ENCODE data around the gene DCAF17.
A peak's percentile ranks its signal among the peaks of the same experiment; 100 is the strongest.

DCAF17 gene

DNA sequence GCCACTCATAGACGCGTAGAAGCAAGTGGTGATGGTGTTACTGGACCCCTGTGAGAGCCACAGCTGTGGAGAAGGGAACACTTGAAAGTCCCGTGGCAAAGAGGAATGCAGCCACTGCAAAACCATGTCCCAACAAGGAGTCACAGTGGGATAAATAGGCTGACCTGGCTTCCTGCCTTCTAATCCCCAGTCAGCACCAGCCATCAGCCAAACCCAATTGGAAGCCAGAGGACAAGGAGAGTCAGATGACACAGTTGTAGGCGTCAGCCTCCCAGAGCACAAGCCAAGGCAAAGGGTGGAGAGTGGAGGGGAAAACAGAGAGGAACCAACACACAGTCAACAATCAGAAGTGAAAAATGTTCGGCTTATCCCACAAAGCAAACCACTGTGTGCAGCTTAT, 82.8 kb downstream of the DCAF17 start:
- no peaks in the 10 kb centered on the region for H3K27me3 ChIP-seq (ENCODE audit: control insufficient read depth in 3 of 3, insufficient read depth in 3 of 3, low read depth in 1 of 3, low read length in 3 of 3)
- peaks cover 3 to 8% of the 10 kb centered on the region in 2 donors for H3K9me3 ChIP-seq (replicated peaks in 1 of 2; ENCODE audit: control insufficient read depth in 2 of 2, insufficient read depth in 1 of 2, low read depth in 1 of 2, low read length in 2 of 2)
- H3K14ac ChIP-seq (ENCODE audit: low read length) = no peak overlapping the region
- H2BK15ac ChIP-seq (ENCODE audit: low read length) = no peak overlapping the region
- H3K23ac ChIP-seq (ENCODE audit: low read depth, low read length, poor library complexity) = no peak overlapping the region
- H3K4me2 ChIP-seq (ENCODE audit: insufficient read depth, low read length, poor library complexity, severe bottlenecking) = no peak overlapping the region
- no peak overlapping the region for H3K9ac ChIP-seq (ENCODE audit: low read depth, low read length, poor library complexity)
- H2BK5ac ChIP-seq (ENCODE audit: low read length) = no peak overlapping the region
- H4K91ac ChIP-seq (ENCODE audit: low read depth, low read length, poor library complexity) = no peak overlapping the region
- H2AFZ ChIP-seq (ENCODE audit: low read length) = no peak overlapping the region
- no peaks in the 10 kb centered on the region for H3K79me1 ChIP-seq (ENCODE audit: low read depth, low read length)
- no peak overlapping the region for H3K27ac ChIP-seq (replicated peaks; ENCODE audit: low read length)
- H3K4ac ChIP-seq (ENCODE audit: low read length) = no peak overlapping the region
- no peaks in the 10 kb centered on the region for H3K36me3 ChIP-seq (replicated peaks in 1 of 2; ENCODE audit: control insufficient read depth in 2 of 2, insufficient read depth in 2 of 2, low read length in 2 of 2)
- no peak overlapping the region for H2AK5ac ChIP-seq (ENCODE audit: low read depth, low read length)
- DNase-seq (ENCODE audit: low spot score) = no peak
- peaks cover 13 to 14% of the 10 kb centered on the region in 2 donors for H3K4me1 ChIP-seq (ENCODE audit: control insufficient read depth in 2 of 2, insufficient read depth in 1 of 2, low read depth in 1 of 2, low read length in 2 of 2)
- no CpG with 5 or more reads among the region's 5 CpGs for WGBS, 2 donors (ENCODE audit: extremely low coverage in 2 of 2, insufficient read length in 2 of 2, insufficient replicate concordance in 1 of 2)
- no peak overlapping the region for H3K18ac ChIP-seq (ENCODE audit: low read length)
- no peak overlapping the region for H4K8ac ChIP-seq (ENCODE audit: low read depth, low read length)
- H2BK12ac ChIP-seq (ENCODE audit: low read length) = no peak overlapping the region
- no peak overlapping the region for H3K4me3 ChIP-seq (ENCODE audit: low read length in 2 of 2)
- no peak overlapping the region for H2BK120ac ChIP-seq (ENCODE audit: low read depth, low read length)

DNA sequence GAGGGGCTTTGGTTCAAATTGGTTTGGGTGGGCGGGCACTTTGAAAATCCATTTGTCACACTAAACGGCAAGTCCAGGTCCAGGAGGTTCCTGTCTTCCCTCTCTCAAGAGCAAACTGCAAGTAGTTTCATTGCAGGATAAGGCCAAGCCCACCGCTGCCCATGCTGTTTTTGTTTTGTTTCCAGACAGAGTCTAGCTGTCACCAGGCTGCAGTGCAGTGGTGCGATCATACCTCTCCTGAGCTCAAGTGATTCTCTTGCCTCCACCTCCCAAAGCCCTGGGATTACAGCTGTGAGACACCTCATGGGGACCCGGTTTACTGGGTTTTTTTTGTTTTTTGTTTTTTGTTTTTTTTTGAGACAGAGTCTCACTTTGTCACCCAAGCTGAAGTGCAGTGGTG, 86.4 kb downstream of the DCAF17 start:
- H3K79me1 ChIP-seq (ENCODE audit: low read depth, low read length) = no peaks in the 10 kb centered on the region
- H2BK15ac ChIP-seq (ENCODE audit: low read length) = no peak overlapping the region
- no peak overlapping the region for H2AK5ac ChIP-seq (ENCODE audit: low read depth, low read length)
- no peak overlapping the region for H3K27ac ChIP-seq (replicated peaks; ENCODE audit: low read length)
- no peak overlapping the region for H4K8ac ChIP-seq (ENCODE audit: low read depth, low read length)
- H2AFZ ChIP-seq (ENCODE audit: low read length) = peak overlapping the region; percentile 13
- H3K14ac ChIP-seq (ENCODE audit: low read length) = no peak overlapping the region
- peaks cover 11 to 21% of the 10 kb centered on the region in 2 donors for H3K4me1 ChIP-seq (ENCODE audit: control insufficient read depth in 2 of 2, insufficient read depth in 1 of 2, low read depth in 1 of 2, low read length in 2 of 2)
- no peak overlapping the region for H3K4me3 ChIP-seq (ENCODE audit: low read length in 2 of 2)
- H2BK5ac ChIP-seq (ENCODE audit: low read length) = no peak overlapping the region
- peaks cover 0 to 2% of the 10 kb centered on the region in 2 donors for H3K36me3 ChIP-seq (replicated peaks in 1 of 2; ENCODE audit: control insufficient read depth in 2 of 2, insufficient read depth in 2 of 2, low read length in 2 of 2)
- H3K4me2 ChIP-seq (ENCODE audit: insufficient read depth, low read length, poor library complexity, severe bottlenecking) = no peak overlapping the region
- no peaks in the 10 kb centered on the region for H3K27me3 ChIP-seq (ENCODE audit: control insufficient read depth in 3 of 3, insufficient read depth in 3 of 3, low read depth in 1 of 3, low read length in 3 of 3)
- H2BK12ac ChIP-seq (ENCODE audit: low read length) = no peak overlapping the region
- no peak overlapping the region for H3K18ac ChIP-seq (ENCODE audit: low read length)
- WGBS, 2 donors (ENCODE audit: extremely low coverage in 2 of 2, insufficient read length in 2 of 2, insufficient replicate concordance in 1 of 2) = no CpG with 5 or more reads among the region's 5 CpGs
- no peak overlapping the region for H3K23ac ChIP-seq (ENCODE audit: low read depth, low read length, poor library complexity)
- peaks cover 3 to 8% of the 10 kb centered on the region in 2 donors for H3K9me3 ChIP-seq (replicated peaks in 1 of 2; ENCODE audit: control insufficient read depth in 2 of 2, insufficient read depth in 1 of 2, low read depth in 1 of 2, low read length in 2 of 2)
- no peak overlapping the region for H4K91ac ChIP-seq (ENCODE audit: low read depth, low read length, poor library complexity)
- DNase-seq (ENCODE audit: low spot score) = no peak
- no peak overlapping the region for H3K4ac ChIP-seq (ENCODE audit: low read length)
- no peak overlapping the region for H3K9ac ChIP-seq (ENCODE audit: low read depth, low read length, poor library complexity)
- no peak overlapping the region for H2BK120ac ChIP-seq (ENCODE audit: low read depth, low read length)

DNA sequence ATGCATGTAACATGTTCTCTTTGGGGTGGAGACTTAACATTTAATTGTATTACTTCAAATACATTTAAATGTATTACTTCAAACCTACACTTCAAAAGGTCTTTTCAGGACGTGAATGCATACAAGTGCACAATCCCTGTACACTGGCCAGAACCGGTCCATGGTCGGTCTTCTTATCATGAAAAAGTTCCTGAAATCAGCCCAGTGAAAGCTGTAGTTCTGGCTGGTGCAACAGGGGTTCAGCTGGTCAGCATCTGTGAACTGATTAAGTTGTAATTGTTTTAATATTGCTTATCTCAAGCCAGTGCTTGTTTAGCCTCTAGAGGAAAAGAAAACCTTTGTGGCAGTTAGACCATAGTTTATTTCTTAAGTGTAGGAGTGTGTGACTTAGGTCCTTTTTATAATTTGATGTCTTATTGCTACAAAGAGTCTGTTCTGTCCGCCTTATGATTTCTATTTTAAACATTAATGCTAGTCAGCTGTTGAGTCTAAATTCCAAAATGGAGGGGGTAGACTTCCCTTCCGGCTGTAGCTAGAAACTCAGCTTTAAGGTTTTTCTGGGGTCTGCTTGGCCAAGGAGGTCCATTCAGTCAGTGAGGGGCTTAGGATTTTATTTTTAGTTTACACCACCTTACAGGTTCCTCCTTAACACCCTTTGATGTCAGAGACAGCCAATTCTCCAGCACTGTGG, 87.5 kb downstream of the DCAF17 start:
- H3K27ac ChIP-seq (replicated peaks; ENCODE audit: low read length) = no peak overlapping the region

DNA sequence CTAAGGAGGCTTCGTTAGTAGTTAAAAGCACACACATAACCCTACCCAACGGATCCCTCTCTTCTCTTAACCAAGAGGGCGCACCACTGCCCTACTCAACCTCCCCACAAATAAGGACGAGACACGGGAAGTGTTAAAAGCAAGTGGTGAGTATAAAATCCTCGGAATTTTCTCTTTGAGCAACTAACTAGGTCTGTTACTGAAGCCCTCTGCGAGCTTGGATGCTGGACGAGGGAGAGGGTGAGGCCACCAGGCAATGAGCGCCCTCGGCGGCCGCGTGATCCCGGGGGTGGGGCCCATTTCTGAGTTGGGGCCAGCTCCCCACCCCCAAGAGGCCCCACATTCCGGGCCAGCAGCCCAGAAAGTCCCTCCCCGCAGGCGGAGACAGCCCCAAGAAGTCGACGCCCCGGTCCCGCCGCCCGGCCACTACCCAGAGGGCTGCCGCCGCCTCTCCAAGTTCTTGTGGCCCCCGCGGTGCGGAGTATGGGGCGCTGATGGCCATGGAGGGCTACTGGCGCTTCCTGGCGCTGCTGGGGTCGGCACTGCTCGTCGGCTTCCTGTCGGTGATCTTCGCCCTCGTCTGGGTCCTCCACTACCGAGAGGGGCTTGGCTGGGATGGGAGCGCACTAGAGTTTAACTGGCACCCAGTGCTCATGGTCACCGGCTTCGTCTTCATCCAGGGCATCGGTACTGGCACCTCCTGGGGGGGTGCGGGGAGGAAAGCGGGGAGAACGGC, 88.2 kb downstream of the DCAF17 start, which contains the start of gene CYBRD1:
Gene CYBRD1 (plus strand): TSS at position 423 of the 736 bp plus-strand sequence. CDS start 72 bp downstream, at position 495.
- no CpG with 5 or more reads among the region's 45 CpGs for whole genome bisulfite sequencing, 2 donors (ENCODE audit: extremely low coverage in 2 of 2, insufficient read length in 2 of 2, insufficient replicate concordance in 1 of 2)
- H3K18ac ChIP-seq (ENCODE audit: low read length) = peak within 1 kb of the TSS; percentile 98
- peaks cover 0 to 2% of the 10 kb centered on the region in 2 donors for H3K36me3 ChIP-seq (replicated peaks in 1 of 2; ENCODE audit: control insufficient read depth in 2 of 2, insufficient read depth in 2 of 2, low read length in 2 of 2)
- H3K14ac ChIP-seq (ENCODE audit: low read length) = peak within 1 kb of the TSS; percentile 99
- H3K27ac ChIP-seq (replicated peaks; ENCODE audit: low read length) = peak within 1 kb of the TSS; percentile 74
- H4K8ac ChIP-seq (ENCODE audit: low read depth, low read length) = peak within 1 kb of the TSS; percentile 84
- H3K79me1 ChIP-seq (ENCODE audit: low read depth, low read length) = no peaks in the 10 kb centered on the region
- H3K4me2 ChIP-seq (ENCODE audit: insufficient read depth, low read length, poor library complexity, severe bottlenecking) = peak within 1 kb of the TSS; percentile 94
- peak within 1 kb of the TSS; percentile 95 for H2AFZ ChIP-seq (ENCODE audit: low read length)
- peak within 1 kb of the TSS; percentile 26 for H2BK5ac ChIP-seq (ENCODE audit: low read length)
- peak; percentile 29 for DNase-seq (ENCODE audit: low spot score)
- peak within 1 kb of the TSS; percentile 24 for H4K91ac ChIP-seq (ENCODE audit: low read depth, low read length, poor library complexity)
- no peak within 1 kb of the TSS for H2BK12ac ChIP-seq (ENCODE audit: low read length)
- H3K27me3 ChIP-seq (ENCODE audit: control insufficient read depth in 3 of 3, insufficient read depth in 3 of 3, low read depth in 1 of 3, low read length in 3 of 3) = no peaks in the 10 kb centered on the region
- no peaks in the 10 kb centered on the region for H3K9me3 ChIP-seq (replicated peaks in 1 of 2; ENCODE audit: control insufficient read depth in 2 of 2, insufficient read depth in 1 of 2, low read depth in 1 of 2, low read length in 2 of 2)
- peaks cover 5 to 15% of the 10 kb centered on the region in 2 donors for H3K4me1 ChIP-seq (ENCODE audit: control insufficient read depth in 2 of 2, insufficient read depth in 1 of 2, low read depth in 1 of 2, low read length in 2 of 2)
- H3K9ac ChIP-seq (ENCODE audit: low read depth, low read length, poor library complexity) = peak within 1 kb of the TSS; percentile 94
- H2AK5ac ChIP-seq (ENCODE audit: low read depth, low read length) = peak within 1 kb of the TSS; percentile 42
- peak within 1 kb of the TSS; percentile 84 for H2BK120ac ChIP-seq (ENCODE audit: low read depth, low read length)
- no peak within 1 kb of the TSS for H3K4ac ChIP-seq (ENCODE audit: low read length)
- peak within 1 kb of the TSS; percentile 68 for H3K23ac ChIP-seq (ENCODE audit: low read depth, low read length, poor library complexity)
- peak within 1 kb of the TSS; percentile 86 for H2BK15ac ChIP-seq (ENCODE audit: low read length)
- peak within 1 kb of the TSS; percentile 89 to 94 for H3K4me3 ChIP-seq (ENCODE audit: low read length in 2 of 2)

More for the DNA sequence above, 87.5 kb downstream of the DCAF17 start:
- Histone ChIP-seq H3K4me3 (ENCODE audit: low read length in 2 of 2) (peak overlapping the region; percentile 89 to 94), H3K4me2 (ENCODE audit: insufficient read depth, low read length, poor library complexity, severe bottlenecking) (peak overlapping the region; percentile 94), H3K9me3 (replicated peaks in 1 of 2; ENCODE audit: control insufficient read depth in 2 of 2, insufficient read depth in 1 of 2, low read depth in 1 of 2, low read length in 2 of 2) (peaks cover 3 to 5% of the 10 kb centered on the region in 2 donors), H3K14ac (ENCODE audit: low read length) (no peak overlapping the region), H3K4me1 (ENCODE audit: control insufficient read depth in 2 of 2, insufficient read depth in 1 of 2, low read depth in 1 of 2, low read length in 2 of 2) (peaks cover 5 to 15% of the 10 kb centered on the region in 2 donors), H2BK12ac (ENCODE audit: low read length) (no peak overlapping the region), H4K91ac (ENCODE audit: low read depth, low read length, poor library complexity) (no peak overlapping the region), H2BK120ac (ENCODE audit: low read depth, low read length) (peak overlapping the region; percentile 84), H3K79me1 (ENCODE audit: low read depth, low read length) (no peaks in the 10 kb centered on the region), H3K23ac (ENCODE audit: low read depth, low read length, poor library complexity) (no peak overlapping the region), H2BK15ac (ENCODE audit: low read length) (no peak overlapping the region), H3K4ac (ENCODE audit: low read length) (no peak overlapping the region), H3K9ac (ENCODE audit: low read depth, low read length, poor library complexity) (no peak overlapping the region), H2AK5ac (ENCODE audit: low read depth, low read length) (no peak overlapping the region), H3K18ac (ENCODE audit: low read length) (no peak overlapping the region), H2AFZ (ENCODE audit: low read length) (peak overlapping the region; percentile 95), H4K8ac (ENCODE audit: low read depth, low read length) (no peak overlapping the region), H3K36me3 (replicated peaks in 1 of 2; ENCODE audit: control insufficient read depth in 2 of 2, insufficient read depth in 2 of 2, low read length in 2 of 2) (peaks cover 0 to 2% of the 10 kb centered on the region in 2 donors), H3K27me3 (ENCODE audit: control insufficient read depth in 3 of 3, insufficient read depth in 3 of 3, low read depth in 1 of 3, low read length in 3 of 3) (no peaks in the 10 kb centered on the region), H2BK5ac (ENCODE audit: low read length) (peak overlapping the region; percentile 26)
- no CpG with 5 or more reads among the region's 5 CpGs for WGBS, 2 donors (ENCODE audit: extremely low coverage in 2 of 2, insufficient read length in 2 of 2, insufficient replicate concordance in 1 of 2)
- DNase-seq (ENCODE audit: low spot score) = no peak

Measured in neuronal stem cell (in vitro differentiated cells).